HepG2 (cell line): ENCODE data around the gene MARCO. TPM values are rescaled to one million over a fixed set of nuclear protein-coding genes. Genes with fewer than 3 reads are reported as not detected.

Experiments
- ATAC-seq: fragments of 200-7000 bp; cut with Tn5 transposase; 3 replicates; pipeline ENCODE4 v1.9.1; 2020; ENCODE audit warnings: mild to moderate bottlenecking, moderate library complexity
- BruUV-seq: library from RNA; stranded (reverse); fragments of 400-500 nt; replicated peaks from 2 replicates; lab custom pipeline; 2021; lab: Mats Ljungman, UMichigan
- CTCF ChIA-PET: fragments of 300-600 bp; formaldehyde crosslinking; extraction: SDS; loops from one replicate; lab custom pipeline; 2021; ENCODE audit warnings: low total read pairs, inconsistent platforms, low intra/inter-chr PET ratio; lab: Yijun Ruan, JAX
- POLR2A ChIA-PET: fragments of 350-600 bp; sonication (Branson Sonifier 250); formaldehyde crosslinking; loops from one replicate; lab custom pipeline; 2020; ENCODE audit warnings: antibody characterized with exemption, inconsistent platforms; lab: Yijun Ruan, JAX
- DNase-seq: peaks from one replicate; pipeline ENCODE4 v3.0.0-alpha.2; 2015; ENCODE audit warnings: low spot score
- FAIRE-seq: peaks from 3 replicates; lab custom pipeline; 2011; peaks lifted over from hg19 to GRCh38; lab: Jason Lieb, UNC
- H2AFZ ChIP-seq: one replicate; pipeline ENCODE4 v1.6.1; 2011; ENCODE audit warnings: low read length, inconsistent platforms
- H3K27ac ChIP-seq: fragments of 300-600 bp; 3 replicates; pipeline ENCODE4 v1.8.0; 2011; ENCODE audit warnings: mixed run types, mild to moderate bottlenecking, mixed read lengths, low read length, inconsistent platforms; ENCODE audit not compliant: insufficient read depth; ENCODE audit errors: extremely low read length
- H3K27me3 ChIP-seq, 2 experiments: fragments of 200-600 bp in 1 of 2; 2 replicates in 1 of 2; 3 replicates in 1 of 2; pipeline versions ENCODE4 v1.6.0 to v1.8.0; 2011; ENCODE audit warnings: low read length in 2 of 2, mild to moderate bottlenecking in 2 of 2, moderate library complexity in 2 of 2, inconsistent platforms in 1 of 2; ENCODE audit not compliant: insufficient read depth in 2 of 2, control insufficient read depth in 1 of 2
- H3K36me3 ChIP-seq, 2 experiments: fragments of 200-600 bp in 1 of 2; replicated peaks in 1 of 2; 2 replicates in 1 of 2; 3 replicates in 1 of 2; pipeline versions ENCODE4 v1.5.1 to v1.8.0; 2011; ENCODE audit warnings: low read length in 2 of 2, inconsistent platforms in 1 of 2; ENCODE audit not compliant: insufficient read depth in 2 of 2, control insufficient read depth in 1 of 2
- H3K4me1 ChIP-seq: 2 replicates; pipeline ENCODE4 v1.5.1; 2012; ENCODE audit warnings: low read length, inconsistent platforms; ENCODE audit not compliant: insufficient read depth
- H3K4me2 ChIP-seq: 2 replicates; pipeline ENCODE4 v1.6.0; 2011; ENCODE audit warnings: low read depth, low read length, inconsistent platforms
- H3K4me3 ChIP-seq, 3 experiments: fragments of 200-600 bp in 1 of 3; sonication (generic), shearing (Covaris generic) in 1 of 3; replicated peaks in 1 of 3; 2 replicates each; pipeline ENCODE4 v1.5.1; 2011 to 2016; ENCODE audit warnings: low read length in 3 of 3, inconsistent platforms in 2 of 3, low read depth in 2 of 3, mild to moderate bottlenecking in 2 of 3, control low read depth in 1 of 3, mixed read lengths in 1 of 3; ENCODE audit not compliant: insufficient read depth in 1 of 3
- H3K79me2 ChIP-seq: one replicate; pipeline ENCODE4 v1.6.1; 2011; ENCODE audit warnings: low read length, inconsistent platforms; ENCODE audit not compliant: insufficient read depth
- H3K9ac ChIP-seq: 2 replicates; pipeline ENCODE4 v1.6.0; 2011; ENCODE audit warnings: mild to moderate bottlenecking, low read depth, low read length, inconsistent platforms; ENCODE audit not compliant: insufficient read depth
- H3K9me3 ChIP-seq: 2 replicates; pipeline ENCODE4 v1.5.1; 2012; ENCODE audit warnings: mild to moderate bottlenecking, low read length
- H4K20me1 ChIP-seq: 2 replicates; pipeline ENCODE4 v1.6.0; 2011; ENCODE audit warnings: inconsistent platforms, mild to moderate bottlenecking, low read length, moderate library complexity; ENCODE audit not compliant: insufficient read depth
- FOXK1 ChIP-seq: sonication (generic); formaldehyde crosslinking; IDR thresholded peaks from 2 replicates; pipeline ENCODE4 v1.4.0; 2020; ENCODE audit warnings: low read depth, missing genetic modification reagents, borderline replicate concordance
- GATA4 ChIP-seq: sonication (generic); IDR thresholded peaks from 2 replicates; pipeline ENCODE4 v1.6.1; 2016; ENCODE audit warnings: antibody characterized with exemption, low read depth, borderline replicate concordance
- GMEB1 ChIP-seq: sonication (generic); formaldehyde crosslinking; IDR thresholded peaks from 2 replicates; pipeline ENCODE4 v1.5.1; 2020; ENCODE audit warnings: missing genetic modification reagents, mild to moderate bottlenecking, borderline replicate concordance
- HNRNPL ChIP-seq: fragments of 200-400 bp; formaldehyde crosslinking; IDR thresholded peaks from 2 replicates; pipeline ENCODE4 v1.6.1; 2017; ENCODE audit warnings: mild to moderate bottlenecking, low read depth, low read length
- KLF16 ChIP-seq, 2 experiments: sonication (generic) in 1 of 2; formaldehyde crosslinking in 1 of 2; IDR thresholded peaks; 2 replicates each; pipeline versions ENCODE4 v1.6.1 to v1.8.0; 2016 to 2023; ENCODE audit warnings: missing genetic modification reagents in 2 of 2, missing compliant biosample characterization in 1 of 2
- NFRKB ChIP-seq: fragments of 450-650 bp; IDR thresholded peaks from 2 replicates; pipeline ENCODE4 v1.6.1; 2017
- SAFB2 ChIP-seq: sonication (generic); formaldehyde crosslinking; IDR thresholded peaks from 2 replicates; pipeline ENCODE4 v1.5.1; 2020; ENCODE audit warnings: missing genetic modification reagents, low read depth, mild to moderate bottlenecking, borderline replicate concordance
- WGBS: methylation state at CpG from one replicate; pipeline ENCODE4 v1.1.6; 2017; ENCODE audit warnings: low lambda C conversion rate; 5-methylcytosine and 5-hydroxymethylcytosine counted together
- in situ Hi-C: cut with HindIII; loops from 2 replicates; pipeline ENCODE4 v1.10.0; 2017; ENCODE audit warnings: low pct_unique_long_range_greater_than_20kb; ENCODE audit not compliant: extremely low pct_ligation_motif_present
- intact Hi-C: fragments of 100-400 bp; cut with micrococcal nuclease; formaldehyde crosslinking; loops from one replicate; pipeline ENCODE4 v1.10.0; 2022; ENCODE audit not compliant: unreplicated experiment
- polyA plus RNA-seq, 8 experiments: library from polyadenylated mRNA; depleted of rRNA in 3 of 8; stranded (reverse) in 7 of 8; unstranded in 1 of 8; fragments of >200 nt; fragmentation: Illumina TruSeq in 4 of 8; extraction: Trizol in 4 of 8; gene quantifications; 2 replicates each; pipeline versions ENCODE4 v1.2.1 to v1.2.3, GENCODE V29; 2011 to 2016; ENCODE audit warnings: low read depth in 4 of 8, missing spikeins in 1 of 8, mixed read lengths in 1 of 8; ENCODE audit not compliant: insufficient read depth in 1 of 8
- total RNA-seq, 5 experiments: library from RNA; depleted of rRNA; stranded (reverse); fragments of >200 nt; fragmentation: Illumina TruSeq; extraction: Trizol; gene quantifications; 2 replicates each; pipeline ENCODE4 v1.2.3, GENCODE V29; 2016; ENCODE audit warnings: low read depth in 1 of 5
- TF ChIP-seq, protein P1 (sequence below): IDR thresholded peaks from 2 replicates; pipeline ENCODE4 v1.6.1; 2016; ENCODE audit warnings: missing compliant biosample characterization, missing genetic modification reagents, borderline replicate concordance
- TF ChIP-seq, protein P2 (sequence below): sonication (generic); formaldehyde crosslinking; IDR thresholded peaks from 2 replicates; pipeline ENCODE4; 2020; ENCODE audit warnings: missing genetic modification reagents, mild to moderate bottlenecking, borderline replicate concordance
- TF ChIP-seq, protein P3 (sequence below): sonication (generic); formaldehyde crosslinking; IDR thresholded peaks from 2 replicates; pipeline ENCODE4 v1.8.0; 2022; ENCODE audit warnings: mild to moderate bottlenecking, missing genetic modification reagents

Gene MARCO
- total and polyA plus RNA-seq, 2 of the 13 experiments (the other 11 are each of a cell fraction or from before 2014, with no cell fraction given), result not detected

DNA sequence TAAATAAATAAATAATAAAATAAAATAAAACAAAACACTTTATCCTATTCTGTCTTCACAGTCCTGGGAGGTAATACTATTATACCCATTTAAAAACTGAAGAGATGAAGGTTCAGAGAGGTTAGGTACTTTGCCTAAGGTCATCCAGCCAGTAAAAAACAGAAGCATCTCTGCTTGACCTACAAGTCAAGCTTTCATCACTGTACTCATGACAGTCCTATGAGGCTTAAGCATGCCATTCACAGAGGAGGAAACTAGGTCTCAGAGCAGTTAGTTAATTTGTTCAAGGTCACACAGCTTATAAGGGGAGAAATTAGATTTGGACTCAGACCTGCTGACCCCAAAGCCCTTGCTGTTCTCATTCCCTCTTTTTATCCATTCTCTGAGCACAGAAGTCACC is 77.5 kb downstream of the MARCO start:
- DNase-seq, result no peak
- Histone ChIP-seq H4K20me1 (no peaks in the 10 kb centered on the region), H3K4me3 (no peak overlapping the region), H3K27ac (no peak overlapping the region), H3K9ac (no peak overlapping the region), H3K27me3 (peaks cover 0 to 8% of the 10 kb centered on the region in 2 experiments; a peak in 2 of 5 replicates), H3K4me1 (no peaks in the 10 kb centered on the region), H2AFZ (no peak overlapping the region), H3K9me3 (no peaks in the 10 kb centered on the region), H3K79me2 (no peaks in the 10 kb centered on the region), H3K36me3 (no peaks in the 10 kb centered on the region), H3K4me2 (no peak overlapping the region)
- intact Hi-C loops (no loop called here), in situ Hi-C loops (loop anchor here (10.0 kb wide), 1 partner anchor 265 kb away; no protein-coding TSS in a partner anchor)
- TF ChIP-seq SAFB2 (CRISPR knock-in tag), result no peak
- no peak for TF ChIP-seq KLF16 (CRISPR knock-in tag; IDR thresholded peaks at IDR 0.05)
- TF ChIP-seq, protein P1, sequence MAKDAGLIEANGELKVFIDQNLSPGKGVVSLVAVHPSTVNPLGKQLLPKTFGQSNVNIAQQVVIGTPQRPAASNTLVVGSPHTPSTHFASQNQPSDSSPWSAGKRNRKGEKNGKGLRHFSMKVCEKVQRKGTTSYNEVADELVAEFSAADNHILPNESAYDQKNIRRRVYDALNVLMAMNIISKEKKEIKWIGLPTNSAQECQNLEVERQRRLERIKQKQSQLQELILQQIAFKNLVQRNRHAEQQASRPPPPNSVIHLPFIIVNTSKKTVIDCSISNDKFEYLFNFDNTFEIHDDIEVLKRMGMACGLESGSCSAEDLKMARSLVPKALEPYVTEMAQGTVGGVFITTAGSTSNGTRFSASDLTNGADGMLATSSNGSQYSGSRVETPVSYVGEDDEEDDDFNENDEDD, result no peak
- no peak for TF ChIP-seq FOXK1
- TF ChIP-seq NFRKB, result no peak
- TF ChIP-seq GATA4, result no peak
- no peak for TF ChIP-seq HNRNPL
- BruUV-seq, result no TSS peak
- no peak for ATAC-seq
- ChIA-PET CTCF (no interaction called here), POLR2A (no interaction called here)
- no peak for FAIRE-seq

DNA sequence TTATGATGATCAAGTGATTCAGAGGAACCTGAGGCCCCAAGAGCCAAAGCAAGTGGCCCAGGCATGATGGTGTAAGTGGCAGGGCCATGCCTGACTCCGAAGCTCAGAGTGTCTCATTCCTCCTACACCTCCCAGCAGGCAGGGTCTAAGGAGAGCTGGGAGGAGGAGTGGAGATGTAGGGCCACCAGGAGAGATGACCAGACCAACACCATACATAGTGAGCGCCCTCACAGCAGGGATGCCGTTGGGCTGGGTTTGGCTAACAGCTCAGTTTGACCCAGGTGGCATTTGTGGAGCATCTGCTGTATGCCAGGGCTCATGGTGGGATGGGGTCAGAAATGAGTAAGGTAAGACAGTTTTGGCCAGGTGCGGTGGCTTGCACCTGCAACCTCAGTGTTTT is 80.7 kb downstream of the MARCO start:
- in situ Hi-C loops (no loop called here), intact Hi-C loops (no loop called here)
- H3K79me2 ChIP-seq, result no peaks in the 10 kb centered on the region
- no peaks in the 10 kb centered on the region for H3K9me3 ChIP-seq
- H4K20me1 ChIP-seq, result no peaks in the 10 kb centered on the region
- no peak overlapping the region for H3K4me3 ChIP-seq
- no peak overlapping the region for H2AFZ ChIP-seq
- no peak for ATAC-seq
- no peak overlapping the region for H3K9ac ChIP-seq
- H3K4me2 ChIP-seq, result no peak overlapping the region
- 20% methylated on average over 4 of the region's 4 CpGs for WGBS
- no TSS peak for BruUV-seq
- no peaks in the 10 kb centered on the region; a peak in 1 of 5 replicates for H3K27me3 ChIP-seq
- no peak for DNase-seq
- no peak overlapping the region for H3K27ac ChIP-seq
- H3K36me3 ChIP-seq, result no peaks in the 10 kb centered on the region
- ChIA-PET CTCF (no interaction called here), POLR2A (no interaction called here)
- FAIRE-seq, result no peak
- H3K4me1 ChIP-seq, result no peaks in the 10 kb centered on the region
- no peak for TF ChIP-seq GMEB1
- TF ChIP-seq, protein P2, sequence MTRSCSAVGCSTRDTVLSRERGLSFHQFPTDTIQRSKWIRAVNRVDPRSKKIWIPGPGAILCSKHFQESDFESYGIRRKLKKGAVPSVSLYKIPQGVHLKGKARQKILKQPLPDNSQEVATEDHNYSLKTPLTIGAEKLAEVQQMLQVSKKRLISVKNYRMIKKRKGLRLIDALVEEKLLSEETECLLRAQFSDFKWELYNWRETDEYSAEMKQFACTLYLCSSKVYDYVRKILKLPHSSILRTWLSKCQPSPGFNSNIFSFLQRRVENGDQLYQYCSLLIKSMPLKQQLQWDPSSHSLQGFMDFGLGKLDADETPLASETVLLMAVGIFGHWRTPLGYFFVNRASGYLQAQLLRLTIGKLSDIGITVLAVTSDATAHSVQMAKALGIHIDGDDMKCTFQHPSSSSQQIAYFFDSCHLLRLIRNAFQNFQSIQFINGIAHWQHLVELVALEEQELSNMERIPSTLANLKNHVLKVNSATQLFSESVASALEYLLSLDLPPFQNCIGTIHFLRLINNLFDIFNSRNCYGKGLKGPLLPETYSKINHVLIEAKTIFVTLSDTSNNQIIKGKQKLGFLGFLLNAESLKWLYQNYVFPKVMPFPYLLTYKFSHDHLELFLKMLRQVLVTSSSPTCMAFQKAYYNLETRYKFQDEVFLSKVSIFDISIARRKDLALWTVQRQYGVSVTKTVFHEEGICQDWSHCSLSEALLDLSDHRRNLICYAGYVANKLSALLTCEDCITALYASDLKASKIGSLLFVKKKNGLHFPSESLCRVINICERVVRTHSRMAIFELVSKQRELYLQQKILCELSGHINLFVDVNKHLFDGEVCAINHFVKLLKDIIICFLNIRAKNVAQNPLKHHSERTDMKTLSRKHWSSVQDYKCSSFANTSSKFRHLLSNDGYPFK, result no peak
- TF ChIP-seq, protein P3, sequence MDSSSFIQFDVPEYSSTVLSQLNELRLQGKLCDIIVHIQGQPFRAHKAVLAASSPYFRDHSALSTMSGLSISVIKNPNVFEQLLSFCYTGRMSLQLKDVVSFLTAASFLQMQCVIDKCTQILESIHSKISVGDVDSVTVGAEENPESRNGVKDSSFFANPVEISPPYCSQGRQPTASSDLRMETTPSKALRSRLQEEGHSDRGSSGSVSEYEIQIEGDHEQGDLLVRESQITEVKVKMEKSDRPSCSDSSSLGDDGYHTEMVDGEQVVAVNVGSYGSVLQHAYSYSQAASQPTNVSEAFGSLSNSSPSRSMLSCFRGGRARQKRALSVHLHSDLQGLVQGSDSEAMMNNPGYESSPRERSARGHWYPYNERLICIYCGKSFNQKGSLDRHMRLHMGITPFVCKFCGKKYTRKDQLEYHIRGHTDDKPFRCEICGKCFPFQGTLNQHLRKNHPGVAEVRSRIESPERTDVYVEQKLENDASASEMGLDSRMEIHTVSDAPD (CRISPR knock-in tag), result no peak
